H9 (cell line): Measurements from ENCODE around the gene CAMK2N1. TPM values are rescaled to one million over a fixed set of nuclear protein-coding genes. Genes with fewer than 3 reads are reported as not detected.

ENCODE experiments used
- DNase-seq: peaks from one replicate; pipeline ENCODE4 v3.0.0-alpha.2; 2017
- H2AFZ ChIP-seq: one replicate; pipeline ENCODE4 v1.6.1; 2013; ENCODE audit warnings: mild to moderate bottlenecking, low read length, control low read depth, moderate library complexity
- H2AK5ac ChIP-seq: 2 replicates; pipeline ENCODE4 v1.6.1; 2013; ENCODE audit warnings: low read length, control low read depth, mixed read lengths; ENCODE audit not compliant: insufficient read length
- H2BK120ac ChIP-seq: one replicate; pipeline ENCODE4 v1.6.1; 2013; ENCODE audit warnings: low read depth, mild to moderate bottlenecking, low read length, control low read depth, inconsistent platforms; ENCODE audit not compliant: poor library complexity, severe bottlenecking
- H2BK12ac ChIP-seq: 2 replicates; pipeline ENCODE4 v1.6.1; 2013; ENCODE audit warnings: low read length, control low read depth, mixed read lengths, low read depth; ENCODE audit not compliant: insufficient read length
- H2BK15ac ChIP-seq: 2 replicates; pipeline ENCODE4 v1.6.1; 2013; ENCODE audit warnings: low read depth, low read length, control low read depth
- H2BK20ac ChIP-seq: one replicate; pipeline ENCODE4 v1.6.1; 2013; ENCODE audit warnings: low read depth, mild to moderate bottlenecking, low read length, control low read depth, inconsistent platforms; ENCODE audit not compliant: poor library complexity, severe bottlenecking
- H2BK5ac ChIP-seq: 2 replicates; pipeline ENCODE4 v1.6.1; 2013; ENCODE audit warnings: low read length, control low read depth, mixed read lengths; ENCODE audit not compliant: insufficient read length
- H3K14ac ChIP-seq: 2 replicates; pipeline ENCODE4 v1.6.1; 2013; ENCODE audit warnings: low read length, control low read depth; ENCODE audit not compliant: insufficient read depth
- H3K18ac ChIP-seq: 2 replicates; pipeline ENCODE4 v1.6.1; 2013; ENCODE audit warnings: low read depth, mild to moderate bottlenecking, mixed read lengths, low read length, control low read depth; ENCODE audit not compliant: insufficient read length
- H3K23ac ChIP-seq: 2 replicates; pipeline ENCODE4 v1.6.1; 2013; ENCODE audit warnings: low read length, control low read depth, mixed read lengths, low read depth; ENCODE audit not compliant: insufficient read length
- H3K23me2 ChIP-seq: 2 replicates; pipeline ENCODE4 v1.6.1; 2013; ENCODE audit warnings: low read depth, mild to moderate bottlenecking, mixed read lengths, low read length, control low read depth; ENCODE audit not compliant: insufficient read length, poor library complexity, severe bottlenecking
- H3K27ac ChIP-seq: 2 replicates; pipeline ENCODE4 v1.5.1; 2013; ENCODE audit warnings: low read length, control low read depth, mixed read lengths, low read depth; ENCODE audit not compliant: insufficient read length
- H3K27me3 ChIP-seq: 2 replicates; pipeline ENCODE4 v1.6.1; 2013; ENCODE audit warnings: low read length, control low read depth, inconsistent platforms; ENCODE audit not compliant: insufficient read depth
- H3K4ac ChIP-seq: 2 replicates; pipeline ENCODE4 v1.6.1; 2013; ENCODE audit warnings: low read depth, mild to moderate bottlenecking, control low read depth, inconsistent platforms, low read length, moderate library complexity
- H3K4me1 ChIP-seq: 2 replicates; pipeline ENCODE4 v1.6.1; 2013; ENCODE audit warnings: low read length, control low read depth, inconsistent platforms; ENCODE audit not compliant: insufficient read depth
- H3K4me2 ChIP-seq: 2 replicates; pipeline ENCODE4 v1.6.1; 2013; ENCODE audit warnings: low read length, control low read depth, mixed read lengths; ENCODE audit not compliant: insufficient read length, insufficient read depth
- H3K56ac ChIP-seq: 2 replicates; pipeline ENCODE4 v1.6.1; 2013; ENCODE audit warnings: low read depth, mild to moderate bottlenecking, mixed read lengths, low read length, control low read depth; ENCODE audit not compliant: insufficient read length
- H3K79me1 ChIP-seq: 2 replicates; pipeline ENCODE4 v1.6.1; 2013; ENCODE audit warnings: low read depth, mild to moderate bottlenecking, moderate library complexity, low read length, control low read depth, inconsistent platforms; ENCODE audit not compliant: insufficient read depth, poor library complexity, severe bottlenecking
- H3K79me2 ChIP-seq: 2 replicates; pipeline ENCODE4 v1.6.1; 2013; ENCODE audit warnings: low read length, control low read depth, inconsistent platforms; ENCODE audit not compliant: insufficient read depth
- H3K9ac ChIP-seq: 2 replicates; pipeline ENCODE4 v1.6.1; 2013; ENCODE audit warnings: low read length, control low read depth, mixed read lengths; ENCODE audit not compliant: insufficient read length; ENCODE audit errors: extremely low read depth
- H3K9me3 ChIP-seq: one replicate; pipeline ENCODE4 v1.6.1; 2013; ENCODE audit warnings: low read depth, low read length, inconsistent platforms; ENCODE audit not compliant: control insufficient read depth
- H3T11ph ChIP-seq: one replicate; pipeline ENCODE4 v1.6.1; 2013; ENCODE audit warnings: mild to moderate bottlenecking, low read length, control low read depth, inconsistent platforms
- H4K20me1 ChIP-seq: one replicate; pipeline ENCODE4 v1.6.1; 2013; ENCODE audit not compliant: control insufficient read depth, insufficient read length, insufficient read depth
- H4K5ac ChIP-seq: 2 replicates; pipeline ENCODE4 v1.6.1; 2013; ENCODE audit warnings: low read depth, mild to moderate bottlenecking, mixed read lengths, low read length, control low read depth; ENCODE audit not compliant: insufficient read length
- H4K8ac ChIP-seq: replicated peaks from 2 replicates; pipeline ENCODE4 v1.6.1; 2013; ENCODE audit warnings: low read length, control low read depth, mixed read lengths, low read depth; ENCODE audit not compliant: insufficient read length
- H4K91ac ChIP-seq: 2 replicates; pipeline ENCODE4 v1.6.1; 2013; ENCODE audit warnings: low read depth, mild to moderate bottlenecking, moderate library complexity, mixed read lengths, low read length, control low read depth; ENCODE audit not compliant: insufficient read length
- H3K27ac Mint-ChIP-seq, 3 experiments: 2 replicates in 2 of 3; 3 replicates in 1 of 3; pipeline ENCODE4 v1.8.0; 2020 to 2021; ENCODE audit warnings: mixed read lengths in 3 of 3, mild to moderate bottlenecking in 1 of 3, moderate library complexity in 1 of 3
- H3K27me3 Mint-ChIP-seq: 2 replicates; pipeline ENCODE4 v1.8.0; 2021; ENCODE audit warnings: low read depth, mild to moderate bottlenecking, moderate library complexity, mixed read lengths
- H3K36me3 Mint-ChIP-seq, 3 experiments: 2 replicates in 2 of 3; 3 replicates in 1 of 3; pipeline ENCODE4 v1.8.0; 2020 to 2021; ENCODE audit warnings: low read depth in 3 of 3, mixed read lengths in 3 of 3; ENCODE audit not compliant: insufficient read depth in 1 of 3
- H3K4me1 Mint-ChIP-seq, 2 experiments: 2 replicates each; pipeline ENCODE4 v1.8.0; 2020; ENCODE audit warnings: mixed read lengths in 2 of 2
- H3K4me3 Mint-ChIP-seq, 2 experiments: 2 replicates in 1 of 2; 3 replicates in 1 of 2; pipeline ENCODE4 v1.8.0; 2020 to 2021; ENCODE audit warnings: mild to moderate bottlenecking in 2 of 2, mixed read lengths in 2 of 2, moderate library complexity in 1 of 2
- H3K9me3 Mint-ChIP-seq, 2 experiments: 2 replicates in 1 of 2; 3 replicates in 1 of 2; pipeline ENCODE4 v1.8.0; 2020; ENCODE audit warnings: mild to moderate bottlenecking in 2 of 2, mixed read lengths in 2 of 2, moderate library complexity in 1 of 2
- WGBS: extraction: QIAGEN DNeasy Blood & Tissue Kit; methylation state at CpG from one replicate; pipeline ENCODE4 v1.1.7; 2013; ENCODE audit warnings: missing lambda C conversion rate, low lambda C conversion rate, mixed read lengths; ENCODE audit not compliant: insufficient read length; ENCODE audit errors: extremely low coverage; 5-methylcytosine and 5-hydroxymethylcytosine counted together
- total RNA-seq: library from RNA; stranded (reverse); gene quantifications from 2 replicates; pipeline ENCODE4 v1.2.1, GENCODE V29; 2021
- TF ChIP-seq, protein P1 (sequence below): fragments of 200-600 bp; sonication (generic); conservative IDR thresholded peaks from 3 replicates; pipeline ENCODE4 v1.8.0; 2021; ENCODE audit warnings: antibody characterized with exemption, mild to moderate bottlenecking

CAMK2N1 gene
- total RNA-seq, 1 experiment from 2014 or later = 1.2 TPM

DNA sequence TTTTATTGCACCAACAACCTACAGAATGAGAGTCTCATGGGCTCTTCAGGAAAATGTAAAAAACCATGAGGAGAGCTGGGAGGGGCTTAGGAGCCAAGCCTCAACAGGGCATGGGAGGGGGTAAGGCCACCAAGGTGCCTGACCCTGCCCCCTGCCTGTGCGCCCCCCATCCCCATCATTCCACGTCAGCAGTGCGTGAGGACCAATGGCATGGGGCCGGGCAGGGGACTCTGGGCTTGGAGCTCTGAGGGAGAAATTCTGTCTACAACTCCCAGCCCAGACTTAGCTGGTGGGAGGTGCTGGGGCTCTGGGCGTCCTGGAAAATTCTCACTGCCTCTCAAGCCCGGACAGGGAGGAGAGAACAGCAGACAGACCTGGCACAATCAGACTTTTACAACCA, 5.2 kb upstream of the CAMK2N1 start:
- no peak overlapping the region for H2BK12ac ChIP-seq
- H3K23me2 ChIP-seq = peaks cover 10% of the 10 kb centered on the region
- H3K14ac ChIP-seq = no peak overlapping the region
- no peaks in the 10 kb centered on the region for H3K79me2 ChIP-seq
- no peak overlapping the region for H2BK120ac ChIP-seq
- no peaks in the 10 kb centered on the region for H4K20me1 ChIP-seq
- H3K4me1 ChIP-seq = 0 out of 2 replicates have a peak, but pooled peaks cover 5% of the 10 kb centered on the region
- no peak overlapping the region for H3K27ac ChIP-seq
- no peak overlapping the region for H3K23ac ChIP-seq
- H3K9me3 ChIP-seq = no peaks in the 10 kb centered on the region
- whole genome bisulfite sequencing = no CpG with 5 or more reads among the region's 6 CpGs
- no peak overlapping the region for H2BK5ac ChIP-seq
- H3K79me1 ChIP-seq = no peaks in the 10 kb centered on the region
- peaks cover 14% of the 10 kb centered on the region; the same call in 1 of the 2 replicates for H3K27me3 ChIP-seq
- H3K27ac Mint-ChIP-seq = no peak overlapping the region
- no peak overlapping the region for H3K9ac ChIP-seq
- no peak overlapping the region for H2BK20ac ChIP-seq
- peaks cover 0 to 4% of the 10 kb centered on the region in 2 experiments; a peak in 1 of 5 replicates for H3K9me3 Mint-ChIP-seq
- no peaks in the 10 kb centered on the region; a peak in 1 of 7 replicates for H3K36me3 Mint-ChIP-seq
- peaks cover 20 to 23% of the 10 kb centered on the region in 2 experiments for H3K4me1 Mint-ChIP-seq
- no peak overlapping the region for H2BK15ac ChIP-seq
- no peak overlapping the region for H2AK5ac ChIP-seq
- no peak overlapping the region for H4K91ac ChIP-seq
- no peak overlapping the region for H2AFZ ChIP-seq
- no peak overlapping the region for H3K18ac ChIP-seq
- no peak overlapping the region for H4K8ac ChIP-seq
- no peak overlapping the region for H3K4me2 ChIP-seq
- no peak overlapping the region for H4K5ac ChIP-seq
- H3K4me3 Mint-ChIP-seq = no peak overlapping the region
- no peak overlapping the region for H3T11ph ChIP-seq
- peaks cover 75% of the 10 kb centered on the region for H3K27me3 Mint-ChIP-seq
- TF ChIP-seq, protein P1, sequence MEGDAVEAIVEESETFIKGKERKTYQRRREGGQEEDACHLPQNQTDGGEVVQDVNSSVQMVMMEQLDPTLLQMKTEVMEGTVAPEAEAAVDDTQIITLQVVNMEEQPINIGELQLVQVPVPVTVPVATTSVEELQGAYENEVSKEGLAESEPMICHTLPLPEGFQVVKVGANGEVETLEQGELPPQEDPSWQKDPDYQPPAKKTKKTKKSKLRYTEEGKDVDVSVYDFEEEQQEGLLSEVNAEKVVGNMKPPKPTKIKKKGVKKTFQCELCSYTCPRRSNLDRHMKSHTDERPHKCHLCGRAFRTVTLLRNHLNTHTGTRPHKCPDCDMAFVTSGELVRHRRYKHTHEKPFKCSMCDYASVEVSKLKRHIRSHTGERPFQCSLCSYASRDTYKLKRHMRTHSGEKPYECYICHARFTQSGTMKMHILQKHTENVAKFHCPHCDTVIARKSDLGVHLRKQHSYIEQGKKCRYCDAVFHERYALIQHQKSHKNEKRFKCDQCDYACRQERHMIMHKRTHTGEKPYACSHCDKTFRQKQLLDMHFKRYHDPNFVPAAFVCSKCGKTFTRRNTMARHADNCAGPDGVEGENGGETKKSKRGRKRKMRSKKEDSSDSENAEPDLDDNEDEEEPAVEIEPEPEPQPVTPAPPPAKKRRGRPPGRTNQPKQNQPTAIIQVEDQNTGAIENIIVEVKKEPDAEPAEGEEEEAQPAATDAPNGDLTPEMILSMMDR = no peak
- H3K4ac ChIP-seq = no peak overlapping the region
- no peak overlapping the region for H3K56ac ChIP-seq
- no peak for DNase-seq
